WTC11 (cell line): ENCODE data around the gene POLDIP2. TPM values are rescaled to one million over a fixed set of nuclear protein-coding genes. Genes with fewer than 3 reads are reported as not detected.

Experiments
- ATAC-seq: fragments of 200-7000 bp; cut with Tn5 transposase; 2 replicates; pipeline ENCODE4 v1.10.0; 2021; ENCODE audit warnings: mild to moderate bottlenecking, moderate library complexity
- CTCF ChIA-PET: fragments of 300-600 bp; sonication (Branson Sonifier 250); formaldehyde crosslinking; loops from one replicate; lab custom pipeline; 2021; ENCODE audit warnings: antibody characterized with exemption; lab: Charles Lee
- POLR2A ChIA-PET: fragments of 350-600 bp; sonication (Branson Sonifier 250); formaldehyde crosslinking; loops from one replicate; lab custom pipeline; 2021; ENCODE audit warnings: antibody characterized with exemption; lab: Charles Lee
- DNase-seq: peaks from one replicate; pipeline ENCODE4 v3.0.0; 2021; ENCODE audit warnings: low spot score
- H3K27ac Mint-ChIP-seq: 2 replicates; pipeline ENCODE4 v1.8.0; 2021; ENCODE audit warnings: mixed read lengths
- H3K27me3 Mint-ChIP-seq: 2 replicates; pipeline ENCODE4 v1.8.0; 2021; ENCODE audit warnings: low read depth, mild to moderate bottlenecking, moderate library complexity, mixed read lengths
- H3K36me3 Mint-ChIP-seq: 2 replicates; pipeline ENCODE4 v1.8.0; 2021; ENCODE audit warnings: mixed read lengths
- H3K4me1 Mint-ChIP-seq: 2 replicates; pipeline ENCODE4 v1.8.0; 2022; ENCODE audit warnings: mixed read lengths
- H3K4me3 Mint-ChIP-seq: 2 replicates; pipeline ENCODE4 v1.8.0; 2021; ENCODE audit warnings: mild to moderate bottlenecking, moderate library complexity, mixed read lengths
- H3K9me3 Mint-ChIP-seq: 2 replicates; pipeline ENCODE4 v1.8.0; 2021; ENCODE audit warnings: mixed read lengths
- ATF2 ChIP-seq: sonication (generic); formaldehyde crosslinking; IDR thresholded peaks from 2 replicates; pipeline ENCODE4 v1.8.1; 2022; ENCODE audit warnings: low read depth, missing genetic modification reagents, borderline replicate concordance
- CBFB ChIP-seq: sonication (generic); formaldehyde crosslinking; IDR thresholded peaks from 2 replicates; pipeline ENCODE4 v1.8.1; 2022; ENCODE audit warnings: mild to moderate bottlenecking, low read depth, missing genetic modification reagents
- CDX4 ChIP-seq: fragments of 250-450 bp; sonication (Bioruptor Pico); IDR thresholded peaks from 2 replicates; pipeline ENCODE4 v1.9.0; 2021; ENCODE audit warnings: moderate library complexity, mild to moderate bottlenecking, inconsistent platforms, borderline replicate concordance
- CREM ChIP-seq: sonication (generic); formaldehyde crosslinking; IDR thresholded peaks from 2 replicates; pipeline ENCODE4 v1.8.1; 2022; ENCODE audit warnings: mild to moderate bottlenecking, missing genetic modification reagents, moderate library complexity
- E2F4 ChIP-seq: sonication (generic); formaldehyde crosslinking; IDR thresholded peaks from 2 replicates; pipeline ENCODE4 v1.8.1; 2022; ENCODE audit warnings: low read depth, mild to moderate bottlenecking, moderate library complexity, missing genetic modification reagents, borderline replicate concordance
- E2F5 ChIP-seq: sonication (generic); formaldehyde crosslinking; IDR thresholded peaks from 2 replicates; pipeline ENCODE4 v1.8.1; 2022; ENCODE audit warnings: mild to moderate bottlenecking, moderate library complexity, missing genetic modification reagents
- ELF4 ChIP-seq: sonication (generic); formaldehyde crosslinking; IDR thresholded peaks from 2 replicates; pipeline ENCODE4 v1.8.1; 2022; ENCODE audit warnings: low read depth, mild to moderate bottlenecking, moderate library complexity, missing genetic modification reagents
- FOXK1 ChIP-seq: sonication (generic); formaldehyde crosslinking; IDR thresholded peaks from 2 replicates; pipeline ENCODE4 v1.8.0; 2022; ENCODE audit warnings: mild to moderate bottlenecking, moderate library complexity, missing genetic modification reagents
- GABPB1 ChIP-seq: sonication (generic); formaldehyde crosslinking; IDR thresholded peaks from 2 replicates; pipeline ENCODE4 v1.8.1; 2023; ENCODE audit warnings: mild to moderate bottlenecking, missing genetic modification reagents
- HMGXB4 ChIP-seq: sonication (generic); formaldehyde crosslinking; IDR thresholded peaks from 2 replicates; pipeline ENCODE4 v1.8.1; 2023; ENCODE audit warnings: mild to moderate bottlenecking, moderate library complexity, missing genetic modification reagents
- JUN ChIP-seq: sonication (generic); formaldehyde crosslinking; IDR thresholded peaks from 2 replicates; pipeline ENCODE4 v1.8.0; 2023; ENCODE audit warnings: mild to moderate bottlenecking, missing genetic modification reagents
- MYBL2 ChIP-seq: sonication (generic); formaldehyde crosslinking; IDR thresholded peaks from 2 replicates; pipeline ENCODE4 v1.8.1; 2023; ENCODE audit warnings: mild to moderate bottlenecking, moderate library complexity, missing genetic modification reagents
- PRRX2 ChIP-seq: fragments of 250-450 bp; sonication (Bioruptor Pico); IDR thresholded peaks from 2 replicates; pipeline ENCODE4 v1.8.0; 2021; ENCODE audit warnings: mild to moderate bottlenecking
- RELA ChIP-seq: sonication (generic); formaldehyde crosslinking; IDR thresholded peaks from 2 replicates; pipeline ENCODE4 v1.8.1; 2022; ENCODE audit warnings: missing genetic modification reagents, mild to moderate bottlenecking, borderline replicate concordance
- RORB ChIP-seq: fragments of 250-450 bp; sonication (Bioruptor Pico); IDR thresholded peaks from 2 replicates; pipeline ENCODE4 v1.9.0; 2021; ENCODE audit warnings: mild to moderate bottlenecking
- SMAD4 ChIP-seq: sonication (generic); formaldehyde crosslinking; IDR thresholded peaks from 2 replicates; pipeline ENCODE4 v1.8.0; 2022; ENCODE audit warnings: mild to moderate bottlenecking, missing genetic modification reagents
- STAT6 ChIP-seq: sonication (generic); formaldehyde crosslinking; conservative IDR thresholded peaks from 2 replicates; pipeline ENCODE4 v1.8.1; 2023; ENCODE audit warnings: mild to moderate bottlenecking, low read depth, missing genetic modification reagents, moderate library complexity
- ZNF263 ChIP-seq: sonication (generic); formaldehyde crosslinking; IDR thresholded peaks from 2 replicates; pipeline ENCODE4 v1.8.1; 2022; ENCODE audit warnings: low read depth, mild to moderate bottlenecking, moderate library complexity, missing genetic modification reagents
- ZNF396 ChIP-seq: fragments of 250-450 bp; sonication (Bioruptor Pico); IDR thresholded peaks from 2 replicates; pipeline ENCODE4 v1.8.0; 2021; ENCODE audit warnings: mild to moderate bottlenecking, moderate library complexity, borderline replicate concordance
- ZNF423 ChIP-seq: fragments of 250-450 bp; sonication (Bioruptor Pico); IDR thresholded peaks from 2 replicates; pipeline ENCODE4 v2.1.2; 2022; ENCODE audit warnings: mild to moderate bottlenecking, moderate library complexity
- total RNA-seq: library from RNA; stranded (reverse); gene quantifications from 3 replicates; pipeline ENCODE4 v1.2.3, GENCODE V29; 2021

The POLDIP2 gene
- total RNA-seq, 1 experiment from 2014 or later = 85.4 TPM

- no peak overlapping the region for H3K27ac Mint-ChIP-seq
- ATAC-seq (no peak), DNase-seq (no peak)
- H3K27me3 Mint-ChIP-seq = peaks cover 18% of the 10 kb centered on the region
- H3K4me1 Mint-ChIP-seq = peaks cover 9% of the 10 kb centered on the region
- no peak overlapping the region for H3K4me3 Mint-ChIP-seq
- POLR2A ChIA-PET = interaction anchor here (0.7 kb wide), 1 partner anchor 225 kb away, joined by 5 read pairs; no protein-coding TSS in a partner anchor
- H3K36me3 Mint-ChIP-seq = peaks cover 10% of the 10 kb centered on the region
- CTCF ChIA-PET = interaction anchor here (0.6 to 1.1 kb wide), 4 partner anchors 8 to 150 kb away, joined by 3 to 5 read pairs (median 3); no protein-coding TSS in a partner anchor
- no peak for TF ChIP-seq MYBL2 (CRISPR knock-in tag)
- no peak for TF ChIP-seq E2F4
- no peak for TF ChIP-seq STAT6
- no peak for TF ChIP-seq SMAD4 (CRISPR knock-in tag)
- TF ChIP-seq CBFB (CRISPR knock-in tag) = no peak
- TF ChIP-seq RELA (CRISPR knock-in tag) = no peak
- no peak for TF ChIP-seq ATF2 (CRISPR knock-in tag)
- TF ChIP-seq GABPB1 (CRISPR knock-in tag) = no peak
- TF ChIP-seq HMGXB4 (CRISPR knock-in tag) = no peak
- no peak for TF ChIP-seq E2F5 (CRISPR knock-in tag)
- TF ChIP-seq RORB (CRISPR knock-in tag) = no peak
- H3K9me3 Mint-ChIP-seq = no peaks in the 10 kb centered on the region
Measured at GRCh38 chr17:28391401-28391800, 34.1 kb upstream of the POLDIP2 start.

- POLR2A ChIA-PET = no interaction called here
- H3K27ac Mint-ChIP-seq = no peak overlapping the region
- ATAC-seq = no peak
- H3K9me3 Mint-ChIP-seq = no peaks in the 10 kb centered on the region
- peaks cover 10% of the 10 kb centered on the region for H3K36me3 Mint-ChIP-seq
- peaks cover 9% of the 10 kb centered on the region for H3K4me1 Mint-ChIP-seq
- CTCF ChIA-PET = interaction anchor here (0.6 to 1.1 kb wide), 2 partner anchors 8 to 26 kb away, joined by 3 to 5 read pairs; no protein-coding TSS in a partner anchor
- no peak overlapping the region for H3K4me3 Mint-ChIP-seq
- DNase-seq = no peak
- peaks cover 22% of the 10 kb centered on the region for H3K27me3 Mint-ChIP-seq
- TF ChIP-seq ELF4 = no peak
- TF ChIP-seq STAT6 = no peak
- no peak for TF ChIP-seq HMGXB4 (CRISPR knock-in tag)
- no peak for TF ChIP-seq CDX4 (CRISPR knock-in tag)
- TF ChIP-seq CREM = no peak
- TF ChIP-seq FOXK1 = no peak
- no peak for TF ChIP-seq E2F5 (CRISPR knock-in tag)
- TF ChIP-seq PRRX2 (CRISPR knock-in tag) = no peak
- TF ChIP-seq ZNF396 (CRISPR knock-in tag) = no peak
- TF ChIP-seq SMAD4 (CRISPR knock-in tag) = no peak
- no peak for TF ChIP-seq ZNF423
- no peak for TF ChIP-seq ZNF263 (CRISPR knock-in tag)
- no peak for TF ChIP-seq RELA (CRISPR knock-in tag)
- TF ChIP-seq JUN (CRISPR knock-in tag) = no peak
Measured at GRCh38 chr17:28390984-28391383, 33.7 kb upstream of the POLDIP2 start.
